GM21447 (cell line): ENCODE data around the gene CDK5R1.

Source experiments
- ATAC-seq: cut with Tn5 transposase; IDR thresholded peaks from one replicate; pipeline ENCODE4 v1.9.1; 2021; ENCODE audit not compliant: unreplicated experiment

CDK5R1 gene

DNA sequence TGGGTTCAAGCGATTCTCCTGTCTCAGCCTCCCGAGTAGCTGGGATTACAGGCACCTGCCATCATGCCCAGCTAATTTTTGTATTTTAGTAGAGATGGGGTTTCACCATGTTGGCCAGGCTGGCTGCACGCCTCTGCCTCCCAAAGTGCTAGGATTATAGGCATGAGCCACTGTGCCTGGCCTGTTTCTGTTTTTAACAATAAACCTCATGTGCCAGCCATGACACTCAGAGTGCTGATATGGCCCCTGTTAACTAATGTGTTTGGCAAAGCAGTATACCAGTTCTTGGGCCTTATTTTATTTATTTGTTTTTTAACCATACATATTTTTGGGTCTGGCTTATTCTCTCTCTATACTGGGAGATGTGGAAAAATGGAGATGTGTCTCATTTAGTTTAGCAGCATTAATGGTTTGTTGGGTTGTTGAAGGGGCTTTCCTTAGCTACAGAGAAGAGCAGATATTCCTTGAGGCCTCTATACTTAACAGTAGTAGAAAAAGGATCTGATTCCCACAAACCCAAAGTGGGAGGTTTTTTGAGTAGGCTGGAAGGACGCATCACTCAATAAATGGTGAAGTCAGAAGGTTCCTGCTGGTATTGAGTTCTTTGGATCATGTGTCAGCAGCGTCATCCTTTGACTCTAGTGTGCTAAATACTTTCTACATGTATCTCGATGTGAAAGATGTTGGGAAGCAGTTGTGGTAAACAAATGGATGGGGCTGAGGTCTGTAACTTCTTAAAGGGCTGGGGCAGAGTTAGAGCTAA lies 16.2 kb upstream of the CDK5R1 start:
- ATAC-seq: no peak

DNA sequence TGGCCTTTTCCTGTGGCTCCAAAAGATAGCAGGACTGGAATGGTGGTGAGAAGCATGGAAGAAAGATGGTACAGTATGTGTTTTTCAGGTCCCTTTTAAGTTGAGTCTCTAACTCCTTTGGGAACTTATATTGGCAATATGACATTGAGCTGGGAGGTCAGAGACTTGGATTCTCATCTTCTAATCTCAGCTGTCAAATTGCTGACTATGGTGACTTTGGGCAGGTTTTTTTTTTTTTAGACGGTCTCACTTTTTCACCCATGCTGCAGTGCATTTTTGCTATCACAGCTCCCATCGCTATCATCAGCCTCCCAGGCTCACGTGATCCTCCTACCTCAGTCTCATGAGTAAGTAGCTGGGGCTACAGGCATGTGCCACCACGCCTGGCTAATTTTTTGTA lies 15.1 kb upstream of the CDK5R1 start:
- ATAC-seq: no peak

DNA sequence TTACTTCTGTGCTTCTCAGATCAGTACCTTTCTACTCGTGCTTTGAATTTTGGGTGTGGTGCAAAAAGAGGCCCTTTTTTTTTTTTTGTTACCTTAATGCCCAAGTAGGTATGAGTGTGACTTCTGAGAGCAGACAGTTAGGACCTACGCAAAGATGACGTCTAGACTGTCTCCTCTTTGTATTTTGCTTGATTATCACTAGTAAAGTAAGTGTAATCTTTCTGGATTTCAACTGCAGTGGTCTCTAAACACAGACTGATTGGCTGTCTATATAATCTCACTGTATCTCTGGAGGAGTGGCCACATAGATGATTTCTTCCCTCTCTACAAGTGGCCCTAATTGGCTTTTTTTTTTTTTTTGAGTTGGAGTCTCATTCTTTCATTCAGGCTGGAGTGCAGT lies 11.5 kb upstream of the CDK5R1 start:
- no peak for ATAC-seq

DNA sequence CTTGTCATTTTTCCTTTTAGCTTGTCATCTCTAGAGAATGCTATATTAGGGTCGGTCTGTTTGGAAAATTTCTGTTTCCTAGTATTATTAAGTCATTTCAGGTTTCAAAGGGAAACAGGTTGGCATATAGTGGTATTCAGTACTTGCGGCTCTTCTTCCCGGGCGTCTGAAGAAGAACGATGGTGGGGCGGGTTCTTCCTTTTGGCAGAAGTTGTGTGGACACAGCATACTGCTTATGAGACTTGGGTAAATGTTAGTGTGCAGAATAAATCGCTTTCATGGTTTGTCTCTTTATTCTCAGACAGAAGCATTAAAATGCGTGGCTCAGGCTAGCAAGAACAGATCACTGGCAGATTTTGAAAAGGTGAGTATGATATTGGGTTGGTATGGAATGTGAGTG lies 9.6 kb upstream of the CDK5R1 start:
- ATAC-seq: no peak

DNA sequence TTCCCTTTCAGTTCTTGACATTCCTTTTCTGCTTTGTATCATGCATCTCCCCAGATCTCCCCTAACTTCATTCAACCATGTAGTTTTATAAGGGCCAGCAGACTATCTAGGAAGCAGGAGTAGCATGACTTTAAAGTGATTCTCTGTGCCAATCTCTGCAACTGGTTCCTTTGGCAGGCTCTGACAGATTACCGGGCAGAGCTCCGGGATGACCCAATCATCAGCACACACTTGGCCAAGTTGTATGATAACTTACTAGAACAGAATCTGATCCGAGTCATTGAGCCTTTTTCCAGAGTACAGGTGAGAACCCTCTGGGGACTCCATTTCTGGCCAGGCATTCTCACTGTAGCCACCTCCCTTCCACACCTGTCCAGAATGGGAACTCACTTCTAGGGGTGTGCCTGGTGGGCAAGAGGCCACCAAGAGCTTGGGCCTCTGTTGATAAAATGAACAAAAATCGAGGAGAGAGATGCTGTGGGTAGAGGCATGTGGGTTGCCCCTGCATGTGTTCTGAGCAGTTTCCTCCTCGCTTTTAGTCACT lies 7.6 kb upstream of the CDK5R1 start:
- ATAC-seq: no peak

DNA sequence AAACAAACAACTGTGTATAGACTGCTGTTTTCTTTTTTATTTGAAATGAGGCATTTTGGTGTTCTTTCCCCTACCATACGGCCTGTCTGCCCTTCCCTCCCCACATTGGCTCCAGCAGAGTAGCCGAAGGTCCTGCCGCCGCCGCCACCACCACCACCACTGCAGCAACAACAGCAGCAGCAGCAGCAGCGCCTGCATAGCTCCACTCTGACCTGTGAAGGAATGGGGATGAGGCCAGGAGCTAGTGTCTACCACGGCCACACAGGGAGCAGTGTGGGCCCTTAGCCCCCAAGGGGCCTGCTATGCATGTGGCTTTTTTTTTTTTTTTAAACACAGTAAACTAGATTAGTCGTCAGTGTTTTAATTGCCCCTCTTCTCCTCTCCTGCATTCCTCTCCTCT lies 5.6 kb upstream of the CDK5R1 start:
- ATAC-seq: no peak

DNA sequence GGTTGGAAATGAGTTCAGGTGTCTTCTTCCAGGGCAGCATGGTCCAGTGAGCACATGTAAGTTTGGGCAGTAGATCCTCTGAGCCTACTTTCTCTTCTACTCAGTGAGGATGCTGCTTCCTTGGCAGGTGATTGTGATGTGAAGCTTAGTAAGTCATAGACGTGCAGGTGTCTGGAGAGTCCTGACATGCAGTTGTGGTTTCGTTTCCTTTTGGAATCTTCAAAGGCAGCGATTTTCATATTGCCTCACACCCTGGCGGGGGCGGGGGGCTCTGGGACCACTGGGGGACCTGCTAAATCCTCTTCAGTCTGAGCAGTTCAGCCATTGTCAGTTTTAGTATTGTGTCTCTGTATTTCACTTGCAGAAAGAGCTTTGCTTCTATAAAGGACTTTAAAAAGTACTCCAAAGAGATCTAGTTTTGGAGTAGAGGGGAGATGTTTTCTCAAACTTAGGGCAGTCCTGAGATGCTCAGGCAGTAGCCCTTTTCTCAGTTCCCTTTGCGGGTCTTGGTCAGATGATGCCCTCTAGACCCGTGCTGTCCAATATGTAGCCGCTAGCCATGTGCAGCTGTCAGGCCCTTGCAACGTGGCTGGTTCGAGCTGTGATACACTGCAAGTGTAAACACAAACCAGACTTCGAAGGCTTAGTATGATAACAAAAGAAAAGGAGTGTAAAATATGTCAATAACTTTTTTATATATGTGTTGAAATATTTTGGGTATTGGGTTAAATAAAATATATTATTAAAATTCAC lies 4.0 kb upstream of the CDK5R1 start:
- no peak for ATAC-seq

DNA sequence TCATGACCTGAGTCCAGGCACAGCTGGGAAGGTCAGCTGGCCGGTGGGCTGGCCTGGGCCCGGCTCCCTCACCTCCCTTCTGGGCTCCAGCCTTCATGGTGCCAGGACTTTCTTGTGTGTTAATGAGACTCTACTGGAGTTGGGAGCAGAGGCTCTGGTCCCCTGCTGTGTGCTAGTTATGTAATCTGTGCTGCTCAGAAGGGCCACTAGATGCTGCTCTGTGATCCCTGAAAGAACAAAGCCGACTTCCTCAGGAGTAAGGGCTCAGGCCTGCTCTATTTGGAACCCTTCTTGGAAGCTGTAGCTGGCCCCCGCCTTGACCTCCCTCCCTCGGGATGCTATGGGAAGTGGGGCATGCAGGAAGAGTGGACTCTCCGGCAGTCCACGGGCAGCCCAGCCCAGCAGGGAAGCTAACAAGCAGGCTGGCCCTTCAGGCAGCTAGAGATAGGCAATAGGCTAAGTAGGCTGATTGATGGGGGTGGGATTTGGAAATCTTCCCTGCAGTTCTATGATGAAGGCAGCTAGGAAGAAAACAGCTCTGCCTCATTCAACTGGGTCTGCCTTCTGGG lies 3.3 kb upstream of the CDK5R1 start:
- ATAC-seq: no peak

DNA sequence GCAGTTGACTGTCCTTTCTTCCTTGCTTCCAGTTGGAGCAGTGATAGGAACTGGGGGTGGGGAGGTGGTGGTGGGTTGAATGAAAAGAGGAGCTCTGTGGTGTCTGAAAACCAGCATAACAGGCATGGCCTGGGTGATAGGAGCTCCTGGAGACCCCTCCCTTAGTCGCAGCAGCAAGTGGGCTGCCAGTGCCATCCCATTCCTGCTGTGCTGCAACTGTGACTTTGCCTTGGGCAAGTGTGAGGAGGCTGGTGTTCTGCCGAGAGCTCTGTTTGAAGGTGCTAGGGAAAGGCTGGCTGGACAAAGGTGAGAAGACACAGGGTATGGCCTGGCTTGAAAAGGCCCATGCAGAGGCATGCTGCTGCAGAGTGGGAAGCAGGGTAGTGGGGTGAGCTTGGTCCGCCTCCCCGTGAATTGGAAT lies 2.7 kb upstream of the CDK5R1 start:
- no peak for ATAC-seq

DNA sequence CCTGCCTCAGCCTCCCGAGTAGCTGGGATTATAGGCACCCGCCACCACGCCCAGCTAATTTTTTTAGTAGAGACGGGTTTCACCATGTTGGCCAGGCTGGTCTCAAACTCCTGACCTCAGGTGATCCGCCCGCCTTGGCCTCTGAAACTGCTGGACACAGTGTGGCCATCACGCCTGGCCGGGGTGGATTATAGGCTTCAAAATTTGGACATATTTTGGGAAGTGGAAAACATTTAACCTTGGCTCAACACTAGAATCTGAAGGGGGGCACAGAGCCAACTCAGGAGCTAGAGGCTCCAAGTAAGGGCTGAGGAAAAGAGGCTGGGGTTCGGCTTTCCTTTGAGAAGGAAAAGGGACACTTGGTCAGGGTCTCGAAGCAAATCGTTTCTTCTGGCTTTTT lies 2.2 kb upstream of the CDK5R1 start:
- no peak for ATAC-seq

DNA sequence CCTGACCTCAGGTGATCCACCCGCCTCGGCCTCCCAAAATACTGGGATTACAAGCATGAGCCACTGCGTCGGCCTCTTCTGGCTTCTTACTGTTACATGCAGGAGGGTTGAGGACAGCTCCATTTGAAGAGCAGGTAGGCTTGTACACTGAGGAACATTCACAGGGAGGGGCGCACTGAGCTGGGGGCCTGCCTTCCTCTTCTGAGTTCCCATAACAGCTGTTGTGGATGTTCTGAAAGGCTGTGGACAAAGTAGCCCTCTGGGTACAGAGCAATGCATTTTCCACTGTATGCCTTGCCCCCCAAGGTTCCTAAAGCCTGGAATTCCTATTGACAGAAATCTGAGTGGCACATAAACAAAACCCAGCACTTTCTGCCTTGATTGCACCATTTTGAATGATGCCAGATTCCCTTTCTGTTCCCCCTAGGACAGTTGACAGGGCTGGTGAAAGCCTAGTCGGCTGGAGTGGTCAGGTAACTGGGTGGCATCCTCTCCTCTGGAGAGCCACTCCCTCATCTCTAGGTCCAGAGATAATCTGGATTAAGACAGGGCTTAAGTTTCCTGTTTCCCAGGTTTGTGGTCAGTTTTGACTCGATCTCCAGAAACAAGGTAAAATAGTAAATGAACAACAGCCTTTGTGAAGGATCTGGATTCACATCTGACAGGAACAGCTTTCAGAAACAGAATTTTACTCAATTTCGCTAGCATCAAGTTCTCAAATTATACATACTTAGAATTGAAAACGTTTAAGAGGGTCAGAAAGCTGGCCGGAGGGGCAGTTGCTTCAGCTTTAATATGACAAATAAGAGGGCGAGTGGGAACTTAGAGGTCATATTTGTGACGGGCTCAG lies 1.3 kb upstream of the CDK5R1 start:
- no peak for ATAC-seq

DNA sequence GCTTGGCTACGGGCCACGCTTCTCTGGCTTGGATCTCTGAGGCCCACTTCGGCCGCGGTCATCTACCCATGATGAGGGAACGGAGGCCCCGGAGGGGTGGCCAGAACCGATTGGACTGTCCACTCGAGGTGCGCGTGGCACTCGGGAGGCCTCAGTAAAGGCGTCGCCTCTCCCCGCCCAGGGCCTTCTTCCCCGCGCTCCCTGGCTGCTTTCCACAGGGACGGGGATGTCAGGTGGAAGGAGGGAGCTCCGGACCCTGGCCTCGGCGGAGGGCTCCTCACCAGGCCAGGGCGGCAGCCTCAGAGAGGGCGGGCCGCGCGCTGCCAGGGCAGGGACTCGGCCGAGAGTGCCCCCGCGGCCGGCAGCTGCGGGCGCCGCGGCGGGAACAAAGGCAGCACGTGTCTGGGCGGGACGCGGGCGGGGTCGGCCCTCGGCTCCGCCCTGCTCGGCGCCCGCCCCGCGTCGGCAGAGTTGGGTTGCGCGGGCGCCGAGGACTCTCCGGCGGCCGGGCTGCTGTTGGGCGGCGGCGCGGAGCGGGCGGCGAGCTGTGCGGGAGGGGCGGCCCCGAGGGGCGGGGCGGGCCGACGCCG lies 587 bp upstream of the CDK5R1 start:
- ATAC-seq: peak; percentile 25

DNA sequence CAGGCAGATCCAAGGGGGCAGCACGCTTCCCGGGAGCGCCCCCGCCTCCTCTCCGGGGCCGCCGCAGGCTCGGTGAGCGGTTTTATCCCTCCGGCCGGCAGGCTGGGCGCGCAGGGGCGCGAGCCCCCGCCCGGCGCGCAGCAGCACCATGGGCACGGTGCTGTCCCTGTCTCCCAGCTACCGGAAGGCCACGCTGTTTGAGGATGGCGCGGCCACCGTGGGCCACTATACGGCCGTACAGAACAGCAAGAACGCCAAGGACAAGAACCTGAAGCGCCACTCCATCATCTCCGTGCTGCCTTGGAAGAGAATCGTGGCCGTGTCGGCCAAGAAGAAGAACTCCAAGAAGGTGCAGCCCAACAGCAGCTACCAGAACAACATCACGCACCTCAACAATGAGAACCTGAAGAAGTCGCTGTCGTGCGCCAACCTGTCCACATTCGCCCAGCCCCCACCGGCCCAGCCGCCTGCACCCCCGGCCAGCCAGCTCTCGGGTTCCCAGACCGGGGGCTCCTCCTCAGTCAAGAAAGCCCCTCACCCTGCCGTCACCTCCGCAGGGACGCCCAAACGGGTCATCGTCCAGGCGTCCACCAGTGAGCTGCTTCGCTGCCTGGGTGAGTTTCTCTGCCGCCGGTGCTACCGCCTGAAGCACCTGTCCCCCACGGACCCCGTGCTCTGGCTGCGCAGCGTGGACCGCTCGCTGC lies 832 bp downstream of the CDK5R1 start:
- ATAC-seq: no peak

DNA sequence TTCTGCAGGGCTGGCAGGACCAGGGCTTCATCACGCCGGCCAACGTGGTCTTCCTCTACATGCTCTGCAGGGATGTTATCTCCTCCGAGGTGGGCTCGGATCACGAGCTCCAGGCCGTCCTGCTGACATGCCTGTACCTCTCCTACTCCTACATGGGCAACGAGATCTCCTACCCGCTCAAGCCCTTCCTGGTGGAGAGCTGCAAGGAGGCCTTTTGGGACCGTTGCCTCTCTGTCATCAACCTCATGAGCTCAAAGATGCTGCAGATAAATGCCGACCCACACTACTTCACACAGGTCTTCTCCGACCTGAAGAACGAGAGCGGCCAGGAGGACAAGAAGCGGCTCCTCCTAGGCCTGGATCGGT lies 1.4 kb downstream of the CDK5R1 start:
- ATAC-seq: no peak

DNA sequence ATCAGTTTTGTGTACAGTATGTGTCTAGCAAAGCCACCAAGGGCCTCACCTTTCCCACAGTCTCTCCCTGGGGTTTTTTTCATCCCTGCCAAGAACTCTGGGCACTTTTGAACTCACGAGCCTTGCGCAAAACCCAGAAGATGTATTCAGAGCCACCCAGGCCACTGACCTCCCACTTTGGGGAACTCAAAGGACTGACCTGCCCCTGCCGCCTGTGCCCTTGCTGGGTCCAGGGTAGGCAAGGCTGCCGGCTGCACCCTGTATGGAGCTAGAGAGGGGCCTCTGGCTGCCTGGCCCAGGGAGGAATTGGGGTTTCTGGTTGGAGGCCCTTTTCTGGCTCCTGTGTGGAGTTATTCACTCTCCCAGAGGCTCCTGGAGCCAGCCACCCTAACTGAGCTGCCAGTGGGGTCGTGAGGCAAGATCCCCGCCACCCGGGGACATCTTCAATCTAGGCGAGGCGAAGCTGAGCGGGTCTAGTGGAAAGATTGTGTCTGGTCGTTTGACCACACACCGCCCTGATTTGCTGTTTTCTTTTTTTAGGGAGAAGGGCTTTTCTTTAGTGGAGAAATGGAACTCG lies 1.9 kb downstream of the CDK5R1 start:
- ATAC-seq: no peak

DNA sequence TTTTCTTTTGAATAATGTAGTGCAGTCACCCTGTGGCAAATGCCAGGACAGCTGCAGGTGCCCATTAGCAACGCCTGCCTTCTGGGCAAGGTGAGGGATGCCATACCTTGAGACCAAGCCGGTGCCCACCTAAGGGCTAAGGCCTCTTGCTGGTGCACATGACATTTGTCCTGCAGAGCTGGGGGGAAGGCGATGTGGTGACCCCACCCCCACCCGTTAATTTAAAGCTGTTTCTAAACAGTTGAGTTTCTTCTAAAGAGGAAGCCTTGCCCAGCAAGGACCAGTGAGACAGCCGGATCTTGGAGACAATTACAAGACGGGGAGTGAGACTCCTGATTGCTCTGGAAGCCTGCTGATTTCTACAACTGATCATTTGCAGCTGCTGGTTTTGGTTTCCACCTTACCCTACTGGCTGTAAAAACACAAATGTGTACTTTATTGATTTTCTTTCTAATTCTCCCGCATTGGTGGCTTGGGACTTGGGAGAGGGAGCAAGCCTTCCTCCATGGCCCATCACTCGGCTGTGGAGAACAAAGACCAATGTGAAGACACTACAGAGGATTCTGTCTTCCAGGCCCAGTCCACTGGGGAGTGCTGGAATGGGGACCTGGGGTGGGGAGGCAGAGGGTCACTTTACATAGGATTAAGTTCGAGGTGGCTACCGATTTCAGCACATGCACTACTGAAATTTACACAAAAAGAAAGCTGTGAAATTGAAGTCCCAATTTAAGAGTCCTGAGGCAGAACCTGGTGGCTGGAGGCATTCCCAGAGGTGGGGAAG lies 2.7 kb downstream of the CDK5R1 start:
- ATAC-seq: no peak

DNA sequence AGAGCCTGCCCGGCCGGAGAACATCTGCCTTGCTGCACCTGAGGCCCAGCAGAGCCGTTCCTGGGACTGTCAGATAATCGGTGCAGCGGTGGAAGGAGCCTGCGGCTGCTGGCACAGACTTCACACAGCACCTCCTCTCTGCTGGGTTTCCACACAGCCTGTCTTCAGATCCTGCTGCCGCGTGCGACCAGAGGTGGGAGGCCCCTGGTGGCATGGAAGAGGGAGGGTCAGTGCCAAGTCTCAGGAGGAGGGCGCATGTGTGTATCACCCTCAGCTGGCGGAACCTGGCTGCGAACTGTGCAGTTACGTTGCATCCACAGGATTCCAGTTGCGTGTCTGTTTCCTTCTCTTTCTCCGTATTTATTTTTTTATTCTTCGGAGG lies 3.3 kb downstream of the CDK5R1 start:
- no peak for ATAC-seq

DNA sequence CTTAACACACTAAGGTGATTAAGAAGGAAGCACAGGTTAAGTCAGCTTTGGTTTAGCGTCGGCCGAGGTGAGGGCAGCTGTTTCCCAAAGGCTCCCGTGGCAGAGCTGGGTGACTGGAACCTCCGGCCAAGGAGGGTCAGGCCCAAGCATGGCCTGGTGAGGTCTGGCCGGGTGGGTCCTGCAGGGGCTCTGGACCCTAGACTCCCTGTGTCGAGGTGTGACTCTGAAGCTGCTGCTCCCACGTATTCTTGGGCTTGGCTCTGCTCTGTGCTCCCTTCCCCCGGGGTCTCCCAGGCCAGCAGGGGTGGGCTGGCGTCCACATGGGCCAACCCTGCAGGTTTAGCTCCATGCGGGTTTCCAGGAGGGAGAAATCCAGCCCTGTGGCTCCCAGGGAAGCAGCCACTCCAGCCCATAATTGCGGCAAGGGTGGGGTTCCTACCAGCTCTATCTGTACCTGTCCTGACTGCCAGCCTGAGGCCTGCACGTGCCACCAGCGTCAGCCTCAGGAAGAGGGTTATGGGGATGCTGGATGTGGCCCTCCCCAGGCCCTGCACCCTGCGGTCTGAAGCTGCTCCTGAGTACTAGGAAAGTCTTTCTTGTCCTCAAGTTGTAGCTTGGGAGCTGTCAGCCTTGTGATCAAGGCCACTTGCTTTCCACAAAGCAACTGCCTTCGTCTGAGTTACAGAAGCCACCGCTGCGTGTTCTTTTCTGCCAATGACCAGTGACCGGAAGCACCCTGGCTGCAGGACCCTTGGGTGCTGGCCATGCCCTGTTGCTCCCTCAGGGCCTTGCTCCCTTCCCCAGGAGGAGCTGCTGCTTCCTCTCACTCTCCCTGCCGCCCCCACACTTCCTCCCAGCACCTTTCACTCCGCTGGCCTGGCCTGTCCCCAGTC lies 4.8 kb downstream of the CDK5R1 start:
- ATAC-seq: no peak
